Karpas-422 (cell line): Measurements from ENCODE around the gene TRIM47. TPM values are rescaled to one million over a fixed set of nuclear protein-coding genes. Genes with fewer than 3 reads are reported as not detected.

ENCODE experiments used
- DNase-seq: peaks from one replicate; pipeline ENCODE4 v3.0.0-alpha.2; 2015
- H2AFZ ChIP-seq: fragments of 200-600 bp; sonication (generic); 2 replicates; pipeline ENCODE4 v1.6.1; 2014; ENCODE audit warnings: antibody characterized with exemption, low read length, mixed read lengths
- H3K27ac ChIP-seq: fragments of 200-600 bp; sonication (generic); 2 replicates; pipeline ENCODE4 v1.5.1; 2014; ENCODE audit warnings: mild to moderate bottlenecking, low read length, moderate library complexity
- H3K27me3 ChIP-seq: fragments of 200-600 bp; sonication (generic); 2 replicates; pipeline ENCODE4 v1.6.1; 2014; ENCODE audit warnings: low read length, mixed read lengths
- H3K36me3 ChIP-seq: fragments of 200-600 bp; sonication (generic); 2 replicates; pipeline ENCODE4 v1.6.1; 2014; ENCODE audit warnings: low read length, mixed read lengths; ENCODE audit not compliant: insufficient read depth
- H3K4me1 ChIP-seq: fragments of 200-600 bp; sonication (generic); 2 replicates; pipeline ENCODE4 v1.6.1; 2014; ENCODE audit warnings: mild to moderate bottlenecking, low read length, mixed read lengths
- H3K4me2 ChIP-seq: fragments of 200-600 bp; sonication (generic); 2 replicates; pipeline ENCODE4 v1.6.1; 2014; ENCODE audit warnings: low read length, low read depth, mild to moderate bottlenecking; ENCODE audit not compliant: poor library complexity, severe bottlenecking
- H3K4me3 ChIP-seq: fragments of 200-600 bp; sonication (generic); 2 replicates; pipeline ENCODE4 v1.5.1; 2014; ENCODE audit warnings: mild to moderate bottlenecking, antibody characterized with exemption, low read length, mixed read lengths
- H3K79me2 ChIP-seq: fragments of 200-600 bp; sonication (generic); 2 replicates; pipeline ENCODE4 v1.6.1; 2014; ENCODE audit warnings: mild to moderate bottlenecking, low read length, mixed read lengths
- H3K9ac ChIP-seq: fragments of 200-600 bp; sonication (generic); 2 replicates; pipeline ENCODE4 v1.6.0; 2014; ENCODE audit warnings: low read length
- H3K9me2 ChIP-seq: fragments of 200-600 bp; sonication (generic), shearing (Covaris generic); replicated peaks from 2 replicates; pipeline ENCODE4 v1.6.0; 2014; ENCODE audit warnings: mild to moderate bottlenecking, low read length, moderate library complexity; ENCODE audit not compliant: insufficient read depth
- H3K9me3 ChIP-seq: fragments of 300-700, 200-600 bp; sonication (generic); 2 replicates; pipeline ENCODE4 v1.6.1; 2014; ENCODE audit warnings: low read length, mixed read lengths
- H4K20me1 ChIP-seq: fragments of 200-600 bp; sonication (generic); 2 replicates; pipeline ENCODE4 v1.6.1; 2014; ENCODE audit warnings: mild to moderate bottlenecking, antibody characterized with exemption, low read length, low read depth; ENCODE audit not compliant: insufficient read depth
- total RNA-seq: library from RNA; depleted of rRNA; stranded (reverse); fragments of >200 nt; shearing (Covaris generic); gene quantifications from 2 replicates; pipeline ENCODE4 v1.2.3, GENCODE V29; 2014; ENCODE audit warnings: low replicate concordance

The TRIM47 gene
- total RNA-seq, 1 experiment from 2014 or later, result 7.9 TPM

DNA sequence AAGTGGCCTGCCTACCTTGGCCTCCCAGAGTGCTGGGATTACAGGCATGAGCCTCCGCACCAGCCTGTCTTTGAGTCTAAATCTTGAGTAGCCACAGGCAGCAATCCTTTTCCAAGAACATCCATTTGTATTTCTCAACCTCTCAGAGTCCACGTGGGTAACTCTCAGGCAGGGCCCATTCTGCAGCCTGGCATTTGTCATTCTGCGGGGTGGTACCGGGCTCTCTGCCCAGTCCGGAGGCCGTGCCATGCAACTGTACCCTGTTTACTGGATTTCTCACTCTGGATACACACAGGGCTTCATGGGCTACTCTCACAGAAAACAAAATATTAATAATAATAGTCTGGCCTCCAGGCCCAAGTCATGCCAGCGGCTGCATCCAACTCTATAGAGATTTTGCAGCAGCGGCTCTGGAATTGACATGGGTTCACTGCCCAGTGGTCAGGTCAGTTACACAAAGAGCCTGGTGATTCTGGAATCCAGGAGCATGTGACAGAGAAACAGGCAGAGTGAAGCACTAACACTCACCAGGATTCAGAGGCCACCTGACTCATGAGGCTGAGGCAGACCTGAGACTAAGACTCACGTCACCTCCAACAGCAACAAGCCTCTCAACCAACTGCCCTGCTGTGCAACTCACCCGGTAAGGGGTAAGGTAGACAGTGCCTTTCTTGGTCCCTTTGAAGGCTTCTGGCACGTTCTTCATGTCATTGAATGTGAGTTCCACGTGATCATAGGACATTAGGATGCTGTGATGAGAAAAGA is 27.3 kb downstream of the TRIM47 start:
- Histone ChIP-seq H3K27me3 (no peaks in the 10 kb centered on the region), H3K9me2 (no peaks in the 10 kb centered on the region), H3K4me3 (no peak overlapping the region), H2AFZ (no peak overlapping the region), H3K9ac (no peak overlapping the region), H3K4me2 (no peak overlapping the region), H3K4me1 (peaks cover 11% of the 10 kb centered on the region), H4K20me1 (no peaks in the 10 kb centered on the region), H3K79me2 (peaks cover 13% of the 10 kb centered on the region), H3K9me3 (no peaks in the 10 kb centered on the region), H3K27ac (no peak overlapping the region), H3K36me3 (peaks cover 4% of the 10 kb centered on the region; the same call in 1 of the 2 replicates)
- DNase-seq, result no peak

DNA sequence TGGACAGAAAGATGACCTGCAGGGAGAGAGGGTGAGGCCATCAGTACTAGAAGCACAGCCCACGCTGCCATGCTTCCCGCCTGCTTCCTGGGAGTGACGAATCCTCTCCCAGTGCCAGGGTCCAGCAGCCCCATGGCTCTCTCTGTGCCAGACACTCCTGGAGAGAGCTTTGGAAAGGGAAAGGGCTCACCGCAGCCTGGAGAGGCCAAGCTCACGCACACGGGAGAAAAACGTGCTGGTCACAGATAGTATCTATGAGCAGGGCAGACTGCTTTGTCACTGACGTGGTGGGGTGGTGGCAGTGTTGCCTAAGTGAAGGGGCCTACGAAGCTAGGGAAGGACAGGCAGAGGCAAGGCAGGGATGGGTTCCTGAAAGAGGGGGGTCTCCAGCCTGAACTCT is 28.7 kb downstream of the TRIM47 start:
- H2AFZ ChIP-seq, result no peak overlapping the region
- H3K4me1 ChIP-seq, result peaks cover 24% of the 10 kb centered on the region
- peaks cover 4% of the 10 kb centered on the region; the same call in 1 of the 2 replicates for H3K36me3 ChIP-seq
- H3K79me2 ChIP-seq, result peaks cover 10% of the 10 kb centered on the region
- H3K4me3 ChIP-seq, result no peak overlapping the region
- H4K20me1 ChIP-seq, result no peaks in the 10 kb centered on the region
- H3K9ac ChIP-seq, result no peak overlapping the region
- no peak overlapping the region for H3K27ac ChIP-seq
- H3K4me2 ChIP-seq, result no peak overlapping the region
- no peaks in the 10 kb centered on the region for H3K9me2 ChIP-seq
- DNase-seq, result no peak
- H3K27me3 ChIP-seq, result no peaks in the 10 kb centered on the region
- H3K9me3 ChIP-seq, result no peaks in the 10 kb centered on the region

DNA sequence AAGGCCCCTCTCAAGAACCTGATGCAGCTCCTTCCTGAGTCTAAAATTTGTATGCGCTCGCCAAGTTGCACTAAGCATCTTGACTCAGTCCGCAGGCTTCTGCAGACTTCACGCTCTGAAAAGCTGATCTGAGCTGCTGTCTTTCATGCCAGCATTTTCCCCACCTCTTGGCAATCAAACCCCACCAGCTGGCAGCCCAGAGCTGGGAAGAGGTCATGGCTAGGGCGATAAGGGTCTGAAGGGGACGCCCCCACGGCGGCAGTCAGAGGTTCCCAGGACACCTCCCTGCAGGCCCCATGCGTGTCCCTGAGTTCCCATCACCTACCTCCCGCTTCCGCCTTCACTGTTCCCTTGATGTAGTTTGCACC is 29.1 kb downstream of the TRIM47 start:
- Histone ChIP-seq H2AFZ (no peak overlapping the region), H3K9me2 (no peaks in the 10 kb centered on the region), H3K79me2 (peaks cover 5% of the 10 kb centered on the region), H3K4me2 (no peak overlapping the region), H3K4me3 (no peak overlapping the region), H3K27me3 (no peaks in the 10 kb centered on the region), H3K4me1 (peaks cover 24% of the 10 kb centered on the region), H3K36me3 (peaks cover 4% of the 10 kb centered on the region; the same call in 1 of the 2 replicates), H4K20me1 (no peaks in the 10 kb centered on the region), H3K9ac (no peak overlapping the region), H3K27ac (no peak overlapping the region), H3K9me3 (no peaks in the 10 kb centered on the region)
- no peak for DNase-seq

DNA sequence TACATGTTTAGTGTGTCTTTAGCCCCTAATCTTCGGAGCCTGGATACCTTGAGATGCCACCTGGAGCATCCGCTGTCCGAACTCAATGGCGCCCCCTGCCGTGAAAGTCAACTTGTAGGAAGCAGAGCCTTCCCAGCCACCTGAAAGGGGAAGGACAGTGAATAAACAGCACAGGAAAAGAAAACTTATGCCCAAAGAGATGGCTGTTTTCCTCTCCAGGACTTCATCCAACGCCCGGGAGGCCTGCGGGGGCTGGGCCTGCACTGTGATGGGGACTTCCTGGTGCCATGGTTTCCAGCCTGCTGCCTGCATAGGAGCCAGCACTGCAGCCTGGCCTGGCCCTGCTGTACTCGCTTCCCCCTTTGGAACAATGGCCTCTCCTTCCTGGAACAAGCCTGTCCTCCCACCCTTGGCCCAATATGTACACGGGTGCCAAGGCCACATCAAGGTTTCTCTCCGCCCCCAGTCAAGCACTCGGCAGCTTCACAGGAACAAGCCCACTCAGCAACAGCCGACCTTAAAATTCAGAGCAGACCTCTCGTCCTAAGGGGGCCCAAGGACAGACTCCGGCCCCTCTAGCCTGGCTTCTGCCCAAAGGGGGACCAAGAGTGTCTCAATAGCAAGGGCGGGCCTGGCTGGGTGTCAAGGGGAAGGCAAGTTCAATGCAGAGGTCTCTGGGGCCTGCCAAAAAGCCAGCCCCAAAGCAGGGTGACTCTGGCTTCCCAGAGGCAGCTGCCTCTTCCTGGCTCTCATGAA is 29.7 kb downstream of the TRIM47 start:
- no peaks in the 10 kb centered on the region for H4K20me1 ChIP-seq
- DNase-seq, result peak; percentile 94
- no peak overlapping the region for H3K27ac ChIP-seq
- no peaks in the 10 kb centered on the region for H3K9me3 ChIP-seq
- H3K9ac ChIP-seq, result no peak overlapping the region
- peaks cover 25% of the 10 kb centered on the region for H3K4me1 ChIP-seq
- peaks cover 4% of the 10 kb centered on the region; the same call in 1 of the 2 replicates for H3K36me3 ChIP-seq
- H2AFZ ChIP-seq, result no peak overlapping the region
- no peaks in the 10 kb centered on the region for H3K27me3 ChIP-seq
- 0 out of 2 replicates have a peak, but pooled peaks cover 6% of the 10 kb centered on the region for H3K79me2 ChIP-seq
- no peaks in the 10 kb centered on the region for H3K9me2 ChIP-seq
- H3K4me2 ChIP-seq, result no peak overlapping the region
- no peak overlapping the region for H3K4me3 ChIP-seq

DNA sequence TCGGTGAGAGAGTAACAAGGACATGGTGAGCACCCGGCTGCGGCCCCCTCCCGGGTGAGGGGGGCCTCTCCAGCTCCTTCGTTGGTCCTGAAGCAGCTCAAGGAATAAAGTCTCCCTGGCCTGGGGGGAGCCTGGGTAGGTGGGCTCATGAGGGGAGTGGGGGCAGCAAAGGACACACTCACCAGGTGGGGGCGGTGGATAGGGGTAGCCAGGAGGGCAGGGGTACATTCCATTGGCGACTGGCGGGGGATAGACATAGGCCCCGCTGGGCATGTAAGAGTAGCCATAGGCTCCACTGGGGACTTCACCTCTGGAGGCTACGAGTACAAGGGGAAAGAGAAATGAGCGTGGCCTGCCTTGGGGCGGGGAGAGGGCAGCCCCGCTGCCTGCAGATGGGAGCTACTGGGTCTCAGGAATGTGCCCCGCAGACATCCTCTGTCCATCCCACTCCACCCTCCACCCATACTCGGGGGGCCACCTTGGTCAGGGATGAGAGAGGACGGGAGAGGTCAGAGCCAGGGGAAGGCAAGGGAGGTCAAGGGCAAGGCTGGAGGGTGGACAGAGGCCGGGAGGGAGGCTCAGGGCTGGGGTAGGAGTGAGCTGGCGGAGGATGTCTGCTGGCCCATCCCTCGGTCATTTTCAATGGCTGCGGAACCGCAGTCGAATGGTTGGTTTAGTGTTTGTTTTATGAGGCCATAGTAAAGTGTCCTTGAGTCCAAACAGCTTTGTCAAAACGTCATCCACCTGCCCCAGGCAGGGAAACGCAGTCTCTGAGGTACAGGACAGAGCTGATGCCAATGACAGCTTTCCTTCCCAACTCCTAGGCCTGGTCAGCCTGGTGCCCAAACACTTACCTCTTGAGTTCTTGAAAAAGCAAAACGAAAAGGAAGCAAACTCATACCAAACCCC is 30.5 kb downstream of the TRIM47 start:
- Histone ChIP-seq H3K9ac (no peak overlapping the region), H3K4me1 (peaks cover 34% of the 10 kb centered on the region), H3K9me3 (no peaks in the 10 kb centered on the region), H3K36me3 (peaks cover 4% of the 10 kb centered on the region; the same call in 1 of the 2 replicates), H2AFZ (no peak overlapping the region), H3K9me2 (no peaks in the 10 kb centered on the region), H3K4me3 (no peak overlapping the region), H3K27ac (no peak overlapping the region), H4K20me1 (no peaks in the 10 kb centered on the region), H3K79me2 (0 out of 2 replicates have a peak, but pooled peaks cover 4% of the 10 kb centered on the region), H3K27me3 (no peaks in the 10 kb centered on the region), H3K4me2 (no peak overlapping the region)
- DNase-seq, result no peak

DNA sequence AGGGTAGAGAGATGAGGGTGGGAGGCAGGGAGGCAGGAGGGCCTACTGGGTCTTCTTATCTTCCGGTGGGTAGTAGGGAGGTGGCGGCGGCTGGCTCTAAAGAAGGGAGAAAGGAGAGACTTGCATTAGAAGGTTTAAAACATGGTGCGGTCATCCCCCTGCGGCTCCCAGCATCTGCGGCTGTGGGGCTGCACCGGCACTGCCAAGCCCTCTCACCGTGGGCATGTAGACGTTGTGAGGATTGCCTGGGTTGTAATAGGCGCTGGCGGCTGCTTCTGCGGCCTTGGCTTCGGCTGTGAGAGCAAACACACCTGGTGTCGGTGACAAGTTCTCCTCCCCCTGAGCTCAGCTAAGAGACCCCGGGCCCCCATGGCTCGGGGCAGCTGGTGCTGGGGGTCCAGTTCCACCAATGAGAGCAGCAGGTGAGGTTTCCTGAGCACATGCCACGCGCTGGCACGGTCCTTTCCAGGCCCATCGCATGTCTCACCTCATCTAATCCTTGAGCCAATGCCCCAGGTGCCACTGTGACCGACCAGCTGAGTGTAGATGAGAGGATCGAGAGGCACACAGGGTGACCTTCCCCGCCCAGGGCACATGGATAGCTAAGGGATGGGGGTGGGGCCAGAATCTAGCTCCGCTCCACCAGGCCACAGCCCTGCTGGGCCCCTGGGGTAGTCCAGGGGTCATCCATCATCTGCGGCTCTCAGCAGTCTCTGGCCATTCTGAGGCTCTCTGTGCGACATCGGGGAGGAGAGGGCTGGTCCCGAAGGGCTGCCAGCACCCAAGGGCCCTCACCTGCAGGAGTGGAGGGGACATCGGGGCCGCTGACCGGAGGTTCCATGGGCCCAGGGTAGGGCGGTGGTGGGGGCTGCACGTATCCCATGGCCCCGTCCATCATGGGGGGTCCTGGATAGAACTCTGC is 31.4 kb downstream of the TRIM47 start:
- no peak overlapping the region for H3K4me2 ChIP-seq
- 0 out of 2 replicates have a peak, but pooled peaks cover 4% of the 10 kb centered on the region for H3K79me2 ChIP-seq
- DNase-seq, result no peak

DNA sequence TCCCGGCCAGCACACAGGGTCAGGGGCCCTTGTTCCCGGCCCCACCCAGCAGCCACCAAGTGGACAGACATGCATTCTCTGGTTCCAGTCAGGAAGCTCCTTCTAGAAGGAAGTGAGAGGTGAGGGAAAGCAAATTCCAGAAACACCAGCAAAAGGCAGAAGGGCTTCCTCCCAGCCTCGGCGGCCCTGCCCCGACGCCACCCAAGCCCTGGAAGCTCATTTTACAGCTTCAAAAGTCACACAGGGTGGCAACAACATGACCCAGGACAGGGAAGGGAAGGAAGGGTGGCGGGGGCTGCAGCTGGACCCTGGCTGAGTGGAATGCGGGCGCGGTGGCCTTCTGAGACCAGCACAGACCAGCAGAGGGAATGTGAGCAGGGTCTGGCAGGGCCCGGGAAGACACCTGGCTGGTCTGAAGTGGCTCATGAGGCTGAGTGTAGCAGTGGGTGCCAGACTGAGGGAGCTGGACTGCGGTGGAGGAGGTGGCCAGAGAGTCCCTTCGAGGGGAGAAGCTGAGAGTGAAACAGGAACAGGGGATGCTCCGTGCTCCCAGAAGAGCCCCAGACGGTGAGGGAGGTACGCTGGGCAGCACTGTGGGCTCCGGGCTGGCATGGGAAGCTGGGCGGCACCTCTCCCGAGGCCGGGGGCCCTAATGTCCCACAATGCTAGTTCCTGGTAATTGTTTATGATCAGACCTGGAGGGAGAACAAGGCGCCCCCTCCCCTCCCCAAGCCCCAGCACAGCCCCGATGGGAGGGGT is 32.3 kb downstream of the TRIM47 start:
- H3K4me1 ChIP-seq, result peaks cover 36% of the 10 kb centered on the region
- H3K9me2 ChIP-seq, result no peaks in the 10 kb centered on the region
- H2AFZ ChIP-seq, result no peak overlapping the region
- H3K27me3 ChIP-seq, result no peaks in the 10 kb centered on the region
- H3K4me2 ChIP-seq, result peak overlapping the region; percentile 90
- no peaks in the 10 kb centered on the region for H4K20me1 ChIP-seq
- peak overlapping the region; percentile 87; the same call in 1 of the 2 replicates for H3K4me3 ChIP-seq
- H3K9me3 ChIP-seq, result no peaks in the 10 kb centered on the region
- 0 out of 2 replicates have a peak, but pooled peaks cover 4% of the 10 kb centered on the region for H3K79me2 ChIP-seq
- peaks cover 4% of the 10 kb centered on the region; the same call in 1 of the 2 replicates for H3K36me3 ChIP-seq
- DNase-seq, result no peak
- peak overlapping the region; percentile 76 for H3K27ac ChIP-seq
- peak overlapping the region; percentile 93 for H3K9ac ChIP-seq

More for the DNA sequence above, 31.4 kb downstream of the TRIM47 start:
- Histone ChIP-seq H3K27ac (no peak overlapping the region), H3K27me3 (no peaks in the 10 kb centered on the region), H3K9me2 (no peaks in the 10 kb centered on the region), H3K36me3 (peaks cover 4% of the 10 kb centered on the region; the same call in 1 of the 2 replicates), H3K9ac (no peak overlapping the region), H3K4me3 (no peak overlapping the region), H4K20me1 (no peaks in the 10 kb centered on the region), H3K4me1 (peaks cover 36% of the 10 kb centered on the region), H3K9me3 (no peaks in the 10 kb centered on the region), H2AFZ (no peak overlapping the region)
